Measurements from ENCODE around the gene OR5K4.
A peak's percentile ranks its signal among the peaks of the same experiment; 100 is the strongest.
"Not testable (repeated sequence)": the region's sequence is repeated elsewhere in the genome, so short reads cannot be mapped to it uniquely, and the experiment has no call there.

Gene OR5K4

GRCh38 chr3:98367464-98368246, 14.0 kb downstream of the OR5K4 start:
- no peak overlapping the region for H3K4me3 ChIP-seq (ENCODE audit: low read length)
- DNase-seq (ENCODE audit: low read depth, low spot score), result no peak

DNA sequence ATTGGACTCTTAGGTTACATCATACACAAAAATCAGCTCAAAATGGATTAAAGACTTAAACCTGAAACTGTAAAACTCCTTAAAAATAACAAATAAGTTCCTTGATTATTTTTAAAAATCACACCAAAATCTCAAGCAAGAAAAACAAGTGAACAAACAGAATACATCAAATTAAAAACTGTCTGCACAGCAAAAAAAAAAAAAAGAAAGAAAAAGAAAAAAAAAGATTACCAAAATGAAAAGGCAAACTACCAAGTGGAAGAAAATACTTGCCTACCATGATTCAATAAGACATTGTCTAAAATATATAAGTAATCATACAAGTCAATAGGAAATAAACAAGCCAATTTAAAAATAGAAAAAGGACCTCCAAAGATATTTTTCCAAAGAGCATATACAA, 17.5 kb downstream of the OR5K4 start:
- H3K4me3 ChIP-seq (ENCODE audit: low read length), result no peak overlapping the region
- no peak for DNase-seq (ENCODE audit: low read depth, low spot score)

DNA sequence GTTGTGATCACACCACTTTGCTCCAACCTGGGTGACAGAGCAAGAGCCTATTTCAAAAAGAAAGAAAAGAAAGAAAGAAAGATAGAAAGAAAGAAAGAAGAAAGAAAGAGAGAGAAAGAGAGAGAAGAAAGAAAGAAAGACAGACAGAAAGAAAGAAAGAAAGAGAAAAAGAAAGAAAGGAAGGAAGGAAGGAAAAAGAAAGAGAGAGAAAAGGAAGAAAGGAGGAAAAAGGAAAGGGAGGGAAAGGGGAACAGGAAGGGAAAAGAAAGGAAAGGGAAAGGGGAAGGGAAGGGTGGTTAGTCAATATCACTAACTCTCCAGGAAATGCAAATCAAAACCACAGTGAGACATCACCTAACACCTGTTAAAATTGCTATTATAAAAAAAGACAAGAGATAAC, 18.2 kb downstream of the OR5K4 start:
- H3K4me3 ChIP-seq (ENCODE audit: low read length), result no peak overlapping the region
- DNase-seq (ENCODE audit: low read depth, low spot score), result no peak

- no peak for DNase-seq (ENCODE audit: low read depth, low spot score)
- no peak overlapping the region for H3K4me3 ChIP-seq (ENCODE audit: low read length)
Observed at GRCh38 chr3:98372445-98372844, 18.8 kb downstream of the OR5K4 start.

GRCh38 chr3:98376631-98377030, 23.0 kb downstream of the OR5K4 start:
- no peak overlapping the region for H3K4me3 ChIP-seq (ENCODE audit: low read length)
- no peak for DNase-seq (ENCODE audit: low read depth, low spot score)

DNA sequence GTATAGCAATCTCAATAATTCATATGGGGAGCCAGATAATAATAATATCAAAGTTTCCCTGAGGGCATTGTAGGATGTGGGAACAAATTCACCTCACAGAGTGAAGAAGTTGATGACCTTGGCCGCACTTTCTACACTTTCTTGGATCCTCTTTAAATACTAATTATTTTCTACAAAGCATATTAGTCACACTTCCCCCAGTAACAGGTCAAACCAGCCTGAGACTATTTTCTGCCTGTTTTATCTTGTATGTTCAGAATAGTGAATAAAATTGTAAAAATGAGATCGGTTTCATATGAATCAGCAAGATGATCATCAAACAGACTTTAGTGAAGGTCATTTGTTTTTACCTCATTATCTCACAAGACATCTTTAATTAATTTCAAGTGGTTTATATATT, 34.5 kb downstream of the OR5K4 start:
- H3K4me3 ChIP-seq (ENCODE audit: low read length), result no peak overlapping the region
- no peak for DNase-seq (ENCODE audit: low read depth, low spot score)

- H3K4me3 ChIP-seq (ENCODE audit: low read length), result no peak within 1 kb of the TSS
- DNase-seq (ENCODE audit: low read depth, low spot score), result no peak
Observed at GRCh38 chr3:98390366-98390765, 36.7 kb downstream of the OR5K4 start, which contains the start of gene OR5K3. Gene OR5K3, plus strand, starts transcription at chr3:98390666. Its CDS starts 0 bp downstream, at chr3:98390666.

DNA sequence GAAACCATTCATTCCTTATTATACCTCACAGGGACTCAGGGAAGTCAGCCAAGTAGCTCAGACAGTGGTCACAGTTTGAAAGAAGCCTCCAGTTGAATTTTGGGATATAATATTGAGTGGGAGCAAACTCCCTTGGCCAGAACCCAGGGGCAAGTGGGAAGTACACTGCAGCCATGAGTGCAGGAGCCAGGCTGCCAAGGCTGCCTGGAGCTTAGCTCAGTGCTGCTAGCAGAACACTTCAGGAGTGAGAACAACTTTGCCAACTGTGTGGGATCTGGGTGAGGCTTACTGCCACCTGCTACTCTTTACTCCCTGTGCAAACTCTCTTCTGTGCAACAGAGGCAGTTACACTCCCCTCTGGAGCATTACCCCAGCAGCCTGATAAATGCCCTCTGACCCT, 41.4 kb downstream of the OR5K4 start:
- DNase-seq (ENCODE audit: low read depth, low spot score), result no peak

DNA sequence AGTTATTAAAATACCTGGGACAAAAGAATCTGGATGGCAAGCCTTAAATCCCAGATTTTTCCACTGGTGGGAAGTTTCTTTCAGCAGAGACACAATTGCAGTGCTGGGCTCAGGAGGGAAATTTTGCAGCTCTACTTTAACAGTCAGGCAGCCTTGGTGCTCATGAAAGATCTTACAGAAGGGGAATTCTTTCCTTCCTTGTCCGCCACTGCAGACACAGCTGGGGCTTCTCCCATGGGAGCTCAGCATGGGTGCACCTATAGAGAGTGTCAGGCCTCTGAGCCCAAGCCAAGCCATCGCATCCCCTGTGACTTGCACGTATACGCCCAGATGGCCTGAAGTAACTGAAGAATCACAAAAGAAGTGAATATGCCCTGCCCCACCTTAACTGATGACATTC, 42.8 kb downstream of the OR5K4 start:
- not testable (repeated sequence) for DNase-seq (ENCODE audit: low read depth, low spot score); H3K4me3 ChIP-seq (ENCODE audit: low read length)

More for the DNA sequence above, 41.4 kb downstream of the OR5K4 start:
- H3K4me3 ChIP-seq (ENCODE audit: low read length), result no peak overlapping the region

DNA sequence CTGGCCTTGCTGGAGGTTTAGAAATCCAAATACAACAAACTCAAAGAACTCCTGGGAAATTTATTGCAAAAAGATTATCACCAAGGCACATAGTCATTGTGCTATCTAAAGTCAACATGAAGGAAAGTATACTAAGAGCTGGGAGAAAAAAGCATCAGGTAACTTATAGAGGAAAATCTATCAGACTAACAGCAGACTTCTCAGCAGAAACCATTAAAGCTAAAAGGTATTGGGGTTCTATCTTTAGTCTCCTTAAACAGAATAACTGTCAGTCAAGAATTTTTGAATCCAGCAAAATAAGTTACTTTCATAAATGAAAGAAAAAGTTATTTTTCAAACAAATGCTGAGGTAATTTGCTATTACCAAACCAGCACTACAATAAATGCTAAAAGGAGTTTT, 44.9 kb downstream of the OR5K4 start:
- H3K4me3 ChIP-seq (ENCODE audit: low read length), result no peak overlapping the region
- DNase-seq (ENCODE audit: low read depth, low spot score), result no peak

DNA sequence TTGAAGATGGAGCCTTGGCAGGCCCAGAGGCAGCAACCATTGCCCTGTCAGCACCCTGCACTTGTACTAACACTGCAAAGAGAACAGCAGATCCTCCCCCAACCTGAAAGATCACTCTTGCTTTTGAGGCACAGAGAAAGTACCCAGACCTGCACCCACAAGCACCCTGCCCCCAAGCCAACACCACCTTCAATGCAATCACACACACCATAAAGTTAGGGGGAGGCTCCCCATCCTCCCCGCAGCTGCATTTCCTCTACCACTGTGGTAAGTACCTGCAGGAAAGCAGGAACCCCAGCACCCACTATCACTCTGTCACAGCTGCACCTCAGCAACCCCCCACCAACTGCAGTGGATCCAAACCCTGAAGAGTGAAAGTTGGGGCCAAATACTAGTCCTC, 48.9 kb downstream of the OR5K4 start:
- no peak overlapping the region for H3K4me3 ChIP-seq (ENCODE audit: low read length)
- peak; percentile 50 for DNase-seq (ENCODE audit: low read depth, low spot score)

DNA sequence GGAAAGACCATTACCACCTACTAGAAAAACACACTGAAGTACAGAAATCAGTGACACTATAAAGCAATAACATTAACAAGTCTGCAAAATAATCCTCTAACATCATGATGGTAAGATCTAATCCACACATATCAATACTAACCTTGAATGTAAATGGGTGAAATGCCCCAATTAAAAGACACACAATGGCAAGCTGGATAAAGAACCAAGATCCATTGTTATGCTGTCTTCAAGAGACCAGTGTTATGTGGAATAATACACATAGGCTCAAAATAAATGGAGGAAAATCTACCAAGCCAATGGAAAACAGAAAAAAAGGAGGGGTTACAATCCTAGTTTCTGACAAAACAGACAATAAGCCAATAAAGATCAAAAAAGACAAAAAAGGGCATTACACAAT, 50.4 kb downstream of the OR5K4 start:
- no peak overlapping the region for H3K4me3 ChIP-seq (ENCODE audit: low read length)
- no peak for DNase-seq (ENCODE audit: low read depth, low spot score)
